Measurements from ENCODE around the gene RPS21. TPM values are rescaled to one million over a fixed set of nuclear protein-coding genes. Genes with fewer than 3 reads are reported as not detected.

RPS21 gene
- total and polyA plus RNA-seq, 2 of the 13 experiments (the other 11 are each of a cell fraction or from before 2014, with no cell fraction given) = 2,647 to 11,063 TPM

DNA sequence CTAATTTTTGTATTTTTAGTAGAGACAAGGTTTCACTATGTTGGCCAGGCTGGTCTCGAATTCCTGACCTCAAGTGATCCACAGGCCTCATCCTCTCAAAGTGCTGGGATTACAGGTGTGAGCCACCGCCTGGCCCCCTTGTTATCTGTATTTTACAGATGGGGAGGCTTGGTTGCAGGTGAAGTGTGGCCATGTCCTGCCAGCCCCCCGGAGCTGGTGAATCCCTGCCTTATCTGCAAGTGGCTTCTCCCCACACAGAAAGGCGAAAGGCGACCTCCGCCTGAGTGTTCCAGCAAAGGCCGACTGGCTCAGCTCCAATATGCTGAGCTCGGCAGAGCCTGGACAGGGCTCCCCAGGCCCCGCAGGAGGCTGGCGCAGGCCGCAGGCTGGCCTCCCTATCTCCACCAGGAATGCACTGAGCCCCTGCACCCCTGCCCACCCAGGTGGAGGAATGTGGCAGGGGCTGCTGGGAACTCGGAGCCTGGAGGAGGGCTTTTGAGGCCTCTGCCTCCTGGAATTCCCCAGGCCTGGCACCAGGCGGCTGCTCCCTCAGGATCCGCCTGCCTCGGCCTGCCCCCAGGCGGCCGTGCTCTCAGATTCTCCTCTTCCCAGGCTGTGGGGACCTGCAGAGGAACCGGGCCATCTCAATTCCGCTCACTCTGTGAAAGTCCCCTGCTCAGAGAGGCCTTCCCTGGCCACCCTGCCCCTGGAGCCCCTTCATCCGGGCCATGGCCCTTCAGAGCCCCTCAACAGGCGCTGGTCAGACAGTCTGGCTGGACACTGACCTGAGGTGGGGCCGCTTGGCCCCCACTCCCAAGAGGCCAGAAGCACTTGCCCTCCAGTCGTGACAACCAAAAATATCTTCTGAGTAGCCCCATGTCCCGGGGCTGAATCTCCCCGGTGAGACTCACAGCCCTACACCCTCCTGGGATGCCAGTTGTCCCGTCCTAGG lies 10.5 kb upstream of the RPS21 start (continued):
- TF ChIP-seq, protein P1, sequence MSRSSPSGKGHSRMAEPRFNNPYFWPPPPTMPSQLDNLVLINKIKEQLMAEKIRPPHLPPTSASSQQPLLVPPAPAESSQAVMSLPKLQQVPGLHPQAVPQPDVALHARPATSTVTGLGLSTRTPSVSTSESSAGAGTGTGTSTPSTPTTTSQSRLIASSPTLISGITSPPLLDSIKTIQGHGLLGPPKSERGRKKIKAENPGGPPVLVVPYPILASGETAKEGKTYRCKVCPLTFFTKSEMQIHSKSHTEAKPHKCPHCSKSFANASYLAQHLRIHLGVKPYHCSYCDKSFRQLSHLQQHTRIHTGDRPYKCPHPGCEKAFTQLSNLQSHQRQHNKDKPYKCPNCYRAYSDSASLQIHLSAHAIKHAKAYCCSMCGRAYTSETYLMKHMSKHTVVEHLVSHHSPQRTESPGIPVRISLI (CRISPR knock-in tag; IDR thresholded peaks at IDR 0.05; ENCODE audit: borderline replicate concordance) = peak; percentile 35; the same call in 1 of the 2 replicates
- TF ChIP-seq ZNF615 (CRISPR knock-in tag; IDR thresholded peaks at IDR 0.05; ENCODE audit: borderline replicate concordance) (no peak), ZBTB39 (CRISPR knock-in tag; IDR thresholded peaks at IDR 0.05) (peak; percentile 65; the same call in 1 of the 2 replicates), ERF (CRISPR knock-in tag; IDR thresholded peaks at IDR 0.05) (peak; percentile 90; the same call in 1 of the 2 replicates), KLF15 (CRISPR knock-in tag; IDR thresholded peaks at IDR 0.05; ENCODE audit: borderline replicate concordance) (peak; percentile 61; the same call in 1 of the 2 replicates), ATF5 (CRISPR knock-in tag; IDR thresholded peaks at IDR 0.05; ENCODE audit: low read depth) (no peak), HOMEZ (CRISPR knock-in tag; IDR thresholded peaks at IDR 0.05; ENCODE audit: low read depth) (peak; percentile 86), TGIF2 (CRISPR knock-in tag; IDR thresholded peaks at IDR 0.05) (no peak), POLR2AphosphoS5 (IDR thresholded peaks at IDR 0.05; ENCODE audit: low read depth, low read length) (peak; percentile 88), SP4 (CRISPR knock-in tag; IDR thresholded peaks at IDR 0.05) (peak; percentile 55; the same call in 1 of the 2 replicates)
- TF ChIP-seq, protein P2, sequence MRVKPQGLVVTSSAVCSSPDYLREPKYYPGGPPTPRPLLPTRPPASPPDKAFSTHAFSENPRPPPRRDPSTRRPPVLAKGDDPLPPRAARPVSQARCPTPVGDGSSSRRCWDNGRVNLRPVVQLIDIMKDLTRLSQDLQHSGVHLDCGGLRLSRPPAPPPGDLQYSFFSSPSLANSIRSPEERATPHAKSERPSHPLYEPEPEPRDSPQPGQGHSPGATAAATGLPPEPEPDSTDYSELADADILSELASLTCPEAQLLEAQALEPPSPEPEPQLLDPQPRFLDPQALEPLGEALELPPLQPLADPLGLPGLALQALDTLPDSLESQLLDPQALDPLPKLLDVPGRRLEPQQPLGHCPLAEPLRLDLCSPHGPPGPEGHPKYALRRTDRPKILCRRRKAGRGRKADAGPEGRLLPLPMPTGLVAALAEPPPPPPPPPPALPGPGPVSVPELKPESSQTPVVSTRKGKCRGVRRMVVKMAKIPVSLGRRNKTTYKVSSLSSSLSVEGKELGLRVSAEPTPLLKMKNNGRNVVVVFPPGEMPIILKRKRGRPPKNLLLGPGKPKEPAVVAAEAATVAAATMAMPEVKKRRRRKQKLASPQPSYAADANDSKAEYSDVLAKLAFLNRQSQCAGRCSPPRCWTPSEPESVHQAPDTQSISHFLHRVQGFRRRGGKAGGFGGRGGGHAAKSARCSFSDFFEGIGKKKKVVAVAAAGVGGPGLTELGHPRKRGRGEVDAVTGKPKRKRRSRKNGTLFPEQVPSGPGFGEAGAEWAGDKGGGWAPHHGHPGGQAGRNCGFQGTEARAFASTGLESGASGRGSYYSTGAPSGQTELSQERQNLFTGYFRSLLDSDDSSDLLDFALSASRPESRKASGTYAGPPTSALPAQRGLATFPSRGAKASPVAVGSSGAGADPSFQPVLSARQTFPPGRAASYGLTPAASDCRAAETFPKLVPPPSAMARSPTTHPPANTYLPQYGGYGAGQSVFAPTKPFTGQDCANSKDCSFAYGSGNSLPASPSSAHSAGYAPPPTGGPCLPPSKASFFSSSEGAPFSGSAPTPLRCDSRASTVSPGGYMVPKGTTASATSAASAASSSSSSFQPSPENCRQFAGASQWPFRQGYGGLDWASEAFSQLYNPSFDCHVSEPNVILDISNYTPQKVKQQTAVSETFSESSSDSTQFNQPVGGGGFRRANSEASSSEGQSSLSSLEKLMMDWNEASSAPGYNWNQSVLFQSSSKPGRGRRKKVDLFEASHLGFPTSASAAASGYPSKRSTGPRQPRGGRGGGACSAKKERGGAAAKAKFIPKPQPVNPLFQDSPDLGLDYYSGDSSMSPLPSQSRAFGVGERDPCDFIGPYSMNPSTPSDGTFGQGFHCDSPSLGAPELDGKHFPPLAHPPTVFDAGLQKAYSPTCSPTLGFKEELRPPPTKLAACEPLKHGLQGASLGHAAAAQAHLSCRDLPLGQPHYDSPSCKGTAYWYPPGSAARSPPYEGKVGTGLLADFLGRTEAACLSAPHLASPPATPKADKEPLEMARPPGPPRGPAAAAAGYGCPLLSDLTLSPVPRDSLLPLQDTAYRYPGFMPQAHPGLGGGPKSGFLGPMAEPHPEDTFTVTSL (CRISPR knock-in tag; IDR thresholded peaks at IDR 0.05; ENCODE audit: borderline replicate concordance) = 0 out of 2 replicates have a peak, but pooled peaks have one; percentile 13
- TF ChIP-seq, protein P3, sequence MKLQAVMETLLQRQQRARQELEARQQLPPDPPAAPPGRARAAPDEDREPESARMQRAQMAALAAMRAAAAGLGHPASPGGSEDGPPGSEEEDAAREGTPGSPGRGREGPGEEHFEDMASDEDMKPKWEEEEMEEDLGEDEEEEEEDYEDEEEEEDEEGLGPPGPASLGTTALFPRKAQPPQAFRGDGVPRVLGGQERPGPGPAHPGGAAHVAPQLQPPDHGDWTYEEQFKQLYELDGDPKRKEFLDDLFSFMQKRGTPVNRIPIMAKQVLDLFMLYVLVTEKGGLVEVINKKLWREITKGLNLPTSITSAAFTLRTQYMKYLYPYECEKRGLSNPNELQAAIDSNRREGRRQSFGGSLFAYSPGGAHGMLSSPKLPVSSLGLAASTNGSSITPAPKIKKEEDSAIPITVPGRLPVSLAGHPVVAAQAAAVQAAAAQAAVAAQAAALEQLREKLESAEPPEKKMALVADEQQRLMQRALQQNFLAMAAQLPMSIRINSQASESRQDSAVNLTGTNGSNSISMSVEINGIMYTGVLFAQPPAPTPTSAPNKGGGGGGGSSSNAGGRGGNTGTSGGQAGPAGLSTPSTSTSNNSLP (IDR thresholded peaks at IDR 0.05; ENCODE audit: low read depth, low read length) = 0 out of 2 replicates have a peak, but pooled peaks have one; percentile 10

Measured in HepG2 (cell line).